Activated T-cell treated with anti-CD3 and anti-CD28 coated beads, Interleukin-2, amount 50 U/mL, for 4 hours (primary cell): Measurements from ENCODE around the gene CYP2R1. TPM values are rescaled to one million over a fixed set of nuclear protein-coding genes. Genes with fewer than 3 reads are reported as not detected.
A peak's percentile ranks its signal among the peaks of the same experiment; 100 is the strongest.
"Not testable (repeated sequence)": the region's sequence is repeated elsewhere in the genome, so short reads cannot be mapped to it uniquely, and the experiment has no call there.

Experiments
- ATAC-seq, 2 donors: fragments of 200-7000 bp; cut with Tn5 transposase; one replicate each; pipeline ENCODE4 v1.10.0; 2021
- DNase-seq: peaks from one replicate; pipeline ENCODE4 v3.0.0-alpha.2; 2020
- H3K27me3 Mint-ChIP-seq: one replicate; pipeline ENCODE4 v1.8.0; 2021; ENCODE audit warnings: low read depth, mixed read lengths
- H3K36me3 Mint-ChIP-seq: one replicate; pipeline ENCODE4 v1.8.0; 2022; ENCODE audit warnings: mixed read lengths; ENCODE audit not compliant: insufficient read depth
- H3K4me1 Mint-ChIP-seq: one replicate; pipeline ENCODE4 v1.8.0; 2021; ENCODE audit warnings: low read depth, mixed read lengths
- H3K4me3 Mint-ChIP-seq: one replicate; pipeline ENCODE4 v1.8.0; 2021; ENCODE audit warnings: mild to moderate bottlenecking, moderate library complexity, mixed read lengths
- H3K9me3 Mint-ChIP-seq: one replicate; pipeline ENCODE4 v1.8.0; 2021; ENCODE audit warnings: mixed read lengths
- total RNA-seq, 3 donors: library from RNA; stranded (reverse); gene quantifications; one replicate each; pipeline ENCODE4 v1.2.1, GENCODE V29; 2021

The CYP2R1 gene
- total RNA-seq, 3 donors from 2014 or later = 3.3 to 5.3 (median 4.1) TPM

GRCh38 chr11:14905104-14906033 is 13.3 kb upstream of the CYP2R1 start:
- Mint-ChIP-seq H3K27me3 (no peaks in the 10 kb centered on the region), H3K9me3 (no peaks in the 10 kb centered on the region), H3K4me1 (peaks cover 35% of the 10 kb centered on the region), H3K36me3 (no peaks in the 10 kb centered on the region), H3K4me3 (peak overlapping the region; percentile 90)
- DNase-seq = peak; percentile 56
- peak; percentile 67 to 68 for ATAC-seq

- Mint-ChIP-seq H3K36me3 (no peaks in the 10 kb centered on the region), H3K9me3 (no peaks in the 10 kb centered on the region), H3K27me3 (no peaks in the 10 kb centered on the region), H3K4me1 (peaks cover 35% of the 10 kb centered on the region), H3K4me3 (peak overlapping the region; percentile 90)
- ATAC-seq (peak; percentile 65 to 67), DNase-seq (peak; percentile 85)
Observed at GRCh38 chr11:14904745-14905103, 12.7 kb upstream of the CYP2R1 start.

DNA sequence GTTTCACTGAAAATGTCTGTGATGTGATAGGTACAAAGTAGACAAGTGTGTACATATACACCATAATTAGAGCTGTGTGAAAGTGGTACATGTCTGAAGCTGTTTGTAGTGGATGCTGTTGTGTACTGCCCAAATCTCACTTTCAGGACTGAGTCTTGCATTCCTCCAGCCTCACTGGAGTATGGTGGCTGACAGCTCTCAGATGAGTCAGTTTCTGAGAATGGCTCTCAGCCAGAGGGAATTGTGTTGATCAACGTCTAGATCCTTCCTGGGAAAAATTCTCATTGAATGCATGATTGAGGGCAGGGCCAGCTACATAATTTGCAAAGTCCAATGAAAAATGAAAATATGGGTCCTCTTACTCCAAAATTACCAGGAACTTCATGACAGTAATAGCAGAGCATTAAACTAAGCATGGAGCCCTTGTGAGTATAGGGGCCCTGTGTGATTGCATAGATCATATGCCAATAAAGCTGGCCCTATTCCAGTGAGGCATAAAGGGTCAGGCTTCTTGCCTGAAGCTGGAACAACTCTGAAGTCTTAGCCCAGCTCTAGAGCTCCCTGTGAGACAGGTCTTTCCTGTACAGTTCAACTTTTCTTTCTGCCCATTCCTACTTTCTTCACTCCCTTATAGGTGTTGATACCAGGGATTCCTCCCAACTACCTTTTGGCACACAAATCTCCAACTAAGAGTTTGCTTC is 10.8 kb upstream of the CYP2R1 start:
- Mint-ChIP-seq H3K27me3 (no peaks in the 10 kb centered on the region), H3K36me3 (no peaks in the 10 kb centered on the region), H3K4me1 (peaks cover 25% of the 10 kb centered on the region), H3K9me3 (no peaks in the 10 kb centered on the region), H3K4me3 (no peak overlapping the region)
- ATAC-seq (no peak), DNase-seq (no peak)

DNA sequence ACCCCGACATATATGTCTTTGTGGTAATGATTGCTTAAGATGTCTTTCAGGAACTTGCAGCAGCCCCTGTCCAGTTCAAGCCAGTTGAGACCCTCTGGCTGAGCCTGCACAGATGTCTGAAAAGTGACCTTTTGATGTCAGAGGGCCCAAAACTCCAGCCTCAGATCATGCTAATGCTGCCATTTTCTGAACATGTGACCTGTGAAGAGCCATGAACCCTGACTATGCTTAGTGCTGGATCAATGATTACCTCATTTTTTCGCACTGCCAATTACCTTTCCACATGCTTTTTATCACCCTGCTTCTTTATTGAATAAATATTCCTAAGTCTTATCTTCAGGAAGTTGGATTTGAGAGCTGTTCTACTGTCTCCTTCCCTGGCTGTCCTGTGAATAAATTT is 6.9 kb upstream of the CYP2R1 start:
- H3K36me3 Mint-ChIP-seq = no peaks in the 10 kb centered on the region
- H3K4me1 Mint-ChIP-seq = peaks cover 9% of the 10 kb centered on the region
- no peak overlapping the region for H3K4me3 Mint-ChIP-seq
- DNase-seq (no peak), ATAC-seq (no peak)
- H3K9me3 Mint-ChIP-seq = no peaks in the 10 kb centered on the region
- H3K27me3 Mint-ChIP-seq = no peaks in the 10 kb centered on the region

DNA sequence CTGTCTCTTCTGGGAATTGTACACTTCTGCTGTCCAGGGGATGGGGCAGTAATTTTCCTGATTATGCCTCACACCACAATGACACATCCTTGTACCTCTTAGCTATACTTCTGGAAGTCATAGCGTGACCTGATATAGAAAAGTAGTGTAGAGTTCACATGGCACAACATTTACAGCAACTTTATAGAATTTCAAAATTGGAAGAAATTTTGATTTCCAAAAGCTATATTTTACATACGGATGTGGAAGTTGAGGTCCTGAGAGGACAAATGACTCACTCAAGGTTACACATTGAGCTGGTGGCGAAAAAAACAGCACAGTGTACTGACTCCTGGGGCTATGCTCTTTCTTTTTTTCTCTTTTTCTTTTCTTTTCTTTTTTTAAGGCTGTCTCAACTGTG is 6.3 kb upstream of the CYP2R1 start:
- Mint-ChIP-seq H3K9me3 (no peaks in the 10 kb centered on the region), H3K36me3 (no peaks in the 10 kb centered on the region), H3K4me1 (peaks cover 9% of the 10 kb centered on the region), H3K27me3 (no peaks in the 10 kb centered on the region), H3K4me3 (no peak overlapping the region)
- DNase-seq = no peak
- no peak for ATAC-seq

DNA sequence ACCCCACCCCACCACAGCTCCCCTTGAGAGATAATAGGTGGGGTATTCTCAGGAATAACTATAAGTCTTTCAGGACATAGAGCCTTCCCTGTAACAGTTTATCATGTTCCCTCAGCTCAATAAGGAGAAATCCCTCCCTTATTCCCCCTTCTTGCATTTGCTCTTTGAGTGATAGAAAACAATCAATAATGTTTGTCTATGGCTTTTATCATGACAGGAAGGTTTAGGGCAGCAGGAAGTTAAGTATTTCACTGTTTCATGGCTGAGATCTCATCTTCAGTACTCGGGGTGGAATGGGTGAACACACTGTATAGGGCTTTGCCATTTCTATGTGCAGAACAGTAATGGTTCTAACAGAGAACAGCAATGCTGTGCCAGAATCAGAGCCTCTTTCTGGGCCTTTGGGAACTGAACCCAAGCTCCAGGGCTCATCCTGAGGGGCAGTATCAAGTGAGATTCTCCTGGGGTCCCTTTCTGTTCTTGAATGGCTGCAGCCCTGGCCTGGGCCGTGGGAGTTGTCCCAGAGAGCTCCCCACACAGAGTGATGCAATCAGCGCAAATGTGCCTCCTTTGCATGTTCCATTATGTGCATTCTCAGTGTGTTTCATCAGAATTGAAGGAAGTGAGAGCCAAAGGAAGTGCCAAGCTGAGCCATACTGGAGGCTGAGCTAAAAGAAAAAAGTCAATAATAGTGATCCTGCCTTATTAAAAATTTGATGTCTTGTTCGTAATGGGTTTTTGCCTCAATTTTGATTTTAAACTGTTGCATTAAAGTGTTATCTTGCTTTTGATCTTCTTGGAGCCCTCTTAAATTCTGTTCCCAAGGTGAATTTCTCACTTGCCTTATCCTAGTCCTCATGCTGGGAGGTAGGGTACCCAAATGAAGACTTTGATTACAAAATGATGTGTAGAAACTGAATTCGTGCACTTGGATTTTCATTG is 2.9 kb upstream of the CYP2R1 start:
- Mint-ChIP-seq H3K4me1 (peaks cover 29% of the 10 kb centered on the region), H3K9me3 (no peaks in the 10 kb centered on the region), H3K4me3 (no peak overlapping the region), H3K27me3 (no peaks in the 10 kb centered on the region), H3K36me3 (no peaks in the 10 kb centered on the region)
- ATAC-seq = no peak
- no peak for DNase-seq

DNA sequence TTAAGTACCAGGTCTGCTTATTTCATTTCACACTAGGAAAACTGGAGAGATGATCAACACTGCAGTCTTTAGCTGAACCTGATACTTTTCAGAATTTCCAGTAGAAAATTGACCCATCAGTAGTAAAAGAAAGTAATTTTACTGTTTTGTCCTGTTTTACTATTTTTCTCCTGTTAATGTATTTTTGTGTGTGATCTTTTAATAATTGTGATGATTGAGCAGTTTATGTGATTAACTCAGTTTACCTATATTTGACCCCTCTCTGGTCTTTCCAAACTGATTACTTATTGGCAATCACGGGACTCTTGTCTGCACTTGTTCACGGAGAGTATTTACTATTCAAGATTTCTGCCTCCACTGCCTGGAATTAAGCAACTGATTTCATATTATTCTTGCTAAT is 546 bp upstream of the CYP2R1 start:
- Mint-ChIP-seq H3K27me3 (no peaks in the 10 kb centered on the region), H3K9me3 (no peaks in the 10 kb centered on the region), H3K4me1 (peaks cover 49% of the 10 kb centered on the region), H3K36me3 (no peaks in the 10 kb centered on the region), H3K4me3 (peak overlapping the region; percentile 91)
- ATAC-seq (no peak), DNase-seq (no peak)

DNA sequence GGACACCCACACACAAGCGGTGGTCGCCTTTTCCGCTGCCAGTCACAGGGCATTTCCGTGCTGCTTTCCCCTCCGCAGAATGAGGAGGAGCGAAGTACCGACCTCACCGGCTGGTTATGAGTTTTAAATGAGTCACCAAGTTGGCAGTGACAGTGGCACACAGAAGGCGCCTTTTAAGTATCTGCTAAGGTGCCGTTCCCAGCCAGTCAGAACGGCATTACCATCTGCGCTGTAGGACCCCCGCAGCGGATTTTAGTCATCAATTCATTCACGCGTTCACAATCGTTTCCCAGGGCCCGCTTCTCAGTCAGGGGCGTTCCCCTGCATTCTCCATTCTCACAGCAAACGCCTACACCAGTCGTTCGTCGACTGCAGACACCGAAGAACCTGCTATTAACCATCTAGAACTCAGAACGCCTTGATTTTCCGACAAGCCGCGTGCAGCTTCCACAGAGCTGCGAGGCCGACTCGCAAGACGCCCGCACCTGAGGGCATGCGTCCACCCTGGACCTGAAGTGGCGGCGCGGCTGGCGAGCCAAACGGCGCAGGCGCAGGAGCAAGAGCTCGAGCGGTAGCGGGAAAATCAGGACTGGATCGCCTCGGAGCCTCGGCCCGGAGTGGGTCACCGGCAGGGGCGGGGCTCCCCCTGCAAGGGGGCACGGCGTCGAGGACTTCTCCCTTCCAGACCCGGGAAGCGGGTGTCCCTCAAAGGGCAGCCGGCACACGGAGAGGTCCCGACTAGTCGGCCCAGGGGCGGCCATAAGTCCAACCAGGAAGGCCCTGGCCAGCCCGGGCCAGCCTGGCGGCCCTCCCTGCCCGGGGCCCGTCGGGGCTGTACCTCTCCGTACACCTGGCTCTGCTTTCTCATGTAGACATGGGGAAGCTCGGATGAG is 642 bp downstream of the CYP2R1 start:
- no peaks in the 10 kb centered on the region for H3K36me3 Mint-ChIP-seq
- H3K27me3 Mint-ChIP-seq = no peaks in the 10 kb centered on the region
- peaks cover 59% of the 10 kb centered on the region for H3K4me1 Mint-ChIP-seq
- DNase-seq = peak; percentile 84
- peak overlapping the region; percentile 91 for H3K4me3 Mint-ChIP-seq
- ATAC-seq = peak; percentile 80 to 82
- no peaks in the 10 kb centered on the region for H3K9me3 Mint-ChIP-seq

GRCh38 chr11:14886513-14886912 is 5.5 kb downstream of the CYP2R1 start:
- H3K4me1 Mint-ChIP-seq = peaks cover 53% of the 10 kb centered on the region
- DNase-seq (no peak), ATAC-seq (no peak)
- H3K36me3 Mint-ChIP-seq = peaks cover 10% of the 10 kb centered on the region
- no peak overlapping the region for H3K4me3 Mint-ChIP-seq
- no peaks in the 10 kb centered on the region for H3K27me3 Mint-ChIP-seq
- no peaks in the 10 kb centered on the region for H3K9me3 Mint-ChIP-seq

DNA sequence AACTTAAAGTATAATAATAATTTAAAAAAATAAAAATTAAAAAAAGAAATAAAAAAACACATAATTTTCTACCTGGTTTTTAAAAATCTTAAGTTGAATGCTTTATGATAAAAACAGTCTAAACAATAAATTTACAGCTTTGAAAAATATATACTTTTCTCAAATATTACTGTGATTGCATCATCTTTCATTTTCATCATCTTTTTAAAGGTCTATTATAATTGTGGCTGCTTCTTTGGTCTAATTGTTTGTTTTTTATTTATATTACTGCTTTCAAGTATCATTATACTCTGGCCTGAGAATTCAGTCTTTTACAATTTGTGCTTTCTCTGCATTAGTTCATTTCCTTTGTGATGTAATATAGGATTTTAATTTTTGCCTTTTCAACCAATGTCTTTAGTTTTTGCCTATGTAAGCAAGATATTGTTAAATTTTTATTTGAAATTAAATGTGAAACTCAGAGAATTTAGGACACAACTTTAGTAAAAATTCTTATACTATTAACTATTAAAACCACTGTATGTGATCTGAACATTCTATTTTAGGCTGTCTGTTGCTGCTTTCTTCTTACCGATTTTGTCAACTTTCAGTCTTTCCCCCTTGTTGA is 7.3 kb downstream of the CYP2R1 start:
- no peak for ATAC-seq
- Mint-ChIP-seq H3K9me3 (no peaks in the 10 kb centered on the region), H3K4me3 (no peak overlapping the region), H3K4me1 (peaks cover 42% of the 10 kb centered on the region), H3K27me3 (no peaks in the 10 kb centered on the region), H3K36me3 (peaks cover 14% of the 10 kb centered on the region)
- DNase-seq = no peak

DNA sequence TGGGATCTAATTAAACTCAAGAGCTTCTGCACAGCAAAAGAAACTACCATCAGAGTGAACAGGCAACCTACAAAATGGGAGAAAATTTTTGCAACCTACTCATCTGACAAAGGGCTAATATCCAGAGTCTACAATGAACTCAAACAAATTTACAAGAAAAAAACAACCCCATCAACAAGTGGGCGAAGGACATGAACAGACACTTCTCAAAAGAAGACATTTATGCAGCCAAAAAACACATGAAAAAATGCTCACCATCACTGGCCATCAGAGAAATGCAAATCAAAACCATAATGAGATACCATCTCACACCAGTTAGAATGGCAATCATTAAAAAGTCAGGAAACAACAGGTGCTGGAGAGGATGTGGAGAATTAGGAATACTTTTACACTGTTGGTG is 8.3 kb downstream of the CYP2R1 start:
- not testable (repeated sequence) for ATAC-seq, H3K4me3 Mint-ChIP-seq, H3K9me3 Mint-ChIP-seq, H3K27me3 Mint-ChIP-seq, DNase-seq
- H3K4me1 Mint-ChIP-seq = peaks cover 32% of the 10 kb centered on the region
- peaks cover 18% of the 10 kb centered on the region for H3K36me3 Mint-ChIP-seq

DNA sequence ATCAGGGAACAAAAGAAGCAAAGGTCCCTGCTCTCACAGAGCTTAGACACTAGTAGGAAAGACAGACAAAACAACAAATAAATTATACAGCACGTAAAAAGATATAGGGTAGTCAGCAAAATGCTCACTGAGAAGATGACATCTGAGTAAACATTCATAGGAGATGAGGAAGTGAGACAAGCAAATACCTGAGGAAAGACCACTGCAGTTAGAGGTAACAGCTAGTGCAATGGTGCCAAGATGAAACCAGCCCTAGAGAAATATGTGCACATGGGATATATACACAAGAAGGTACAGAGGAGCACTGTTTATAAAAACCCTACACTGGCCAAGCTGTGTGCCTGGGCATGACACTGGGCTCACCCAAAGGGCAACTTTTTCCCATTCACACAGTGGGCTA is 9.8 kb downstream of the CYP2R1 start:
- DNase-seq (no peak), ATAC-seq (no peak)
- no peaks in the 10 kb centered on the region for H3K9me3 Mint-ChIP-seq
- H3K4me3 Mint-ChIP-seq = no peak overlapping the region
- H3K27me3 Mint-ChIP-seq = no peaks in the 10 kb centered on the region
- peaks cover 28% of the 10 kb centered on the region for H3K36me3 Mint-ChIP-seq
- H3K4me1 Mint-ChIP-seq = peaks cover 20% of the 10 kb centered on the region

GRCh38 chr11:14881576-14882193 is 10.3 kb downstream of the CYP2R1 start:
- H3K9me3 Mint-ChIP-seq = no peaks in the 10 kb centered on the region
- H3K27me3 Mint-ChIP-seq = no peaks in the 10 kb centered on the region
- H3K4me1 Mint-ChIP-seq = peaks cover 15% of the 10 kb centered on the region
- H3K4me3 Mint-ChIP-seq = no peak overlapping the region
- H3K36me3 Mint-ChIP-seq = peaks cover 30% of the 10 kb centered on the region
- DNase-seq (no peak), ATAC-seq (no peak)
